GM19238 (cell line): ENCODE results near the gene CTNND2.
"Not testable (repeated sequence)": the region's sequence is repeated elsewhere in the genome, so short reads cannot be mapped to it uniquely, and the experiment has no call there.

Source experiments
- DNase-seq: peaks from one replicate; pipeline ENCODE4 v3.0.0; 2011; ENCODE audit warnings: low spot score; ENCODE audit not compliant: insufficient read length

The CTNND2 gene

DNA sequence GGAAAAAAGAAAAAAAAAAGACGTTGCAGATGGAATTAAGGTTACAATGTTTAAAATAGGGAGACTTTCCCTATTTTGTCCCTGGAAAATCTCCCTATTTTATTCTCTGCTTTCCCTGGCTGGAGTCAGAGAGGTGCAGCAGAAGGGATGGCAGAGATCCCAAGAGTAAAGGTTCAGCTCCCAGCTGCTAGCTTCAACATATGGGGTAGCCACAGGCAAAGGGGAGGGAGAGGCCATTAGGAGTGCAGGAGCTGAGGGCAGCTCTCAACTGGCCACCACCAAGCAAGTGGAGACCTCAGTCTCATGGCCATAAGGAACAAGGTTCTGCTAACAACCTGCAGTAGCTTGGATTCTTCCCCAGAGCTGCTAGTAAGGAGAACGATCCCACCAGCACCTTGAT lies 776.2 kb downstream of the CTNND2 start:
- DNase-seq = no peak

DNA sequence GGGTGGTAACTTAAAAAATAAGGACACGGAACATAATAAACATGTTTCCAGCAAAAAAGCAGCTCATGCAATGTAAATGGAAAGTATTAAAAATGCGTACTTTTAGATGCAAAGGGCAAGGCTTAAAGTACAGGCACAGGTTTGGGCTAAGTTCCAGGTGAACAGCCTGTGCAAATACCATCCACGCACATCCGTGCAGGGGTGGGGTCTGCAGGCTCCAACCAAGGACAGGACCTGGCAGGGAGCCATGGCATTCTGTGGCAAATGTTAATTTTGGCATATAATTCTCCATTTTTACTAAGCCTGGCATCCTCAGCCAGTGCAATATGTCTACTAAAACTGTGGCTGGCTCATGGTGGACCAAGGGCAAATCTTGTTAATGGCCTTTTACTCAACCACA lies 777.4 kb downstream of the CTNND2 start:
- no peak for DNase-seq

DNA sequence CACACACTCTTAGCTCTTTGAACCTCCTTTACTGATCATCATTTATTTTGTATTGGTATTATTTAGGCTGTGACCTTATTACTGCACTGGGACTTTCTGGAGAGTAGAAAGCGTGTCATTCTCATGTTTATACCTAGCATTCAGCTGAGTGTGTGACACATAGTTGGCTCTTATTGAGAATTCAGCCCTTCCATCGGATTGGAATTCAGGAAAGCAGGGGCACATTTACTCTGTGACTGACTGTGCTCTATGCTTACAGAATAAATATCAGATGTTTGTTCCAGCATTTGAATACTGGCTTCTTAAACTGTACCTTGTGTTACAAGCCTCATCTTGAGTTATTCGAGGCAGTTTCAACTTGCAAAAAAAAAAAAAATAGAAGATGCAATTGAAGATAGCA lies 782.4 kb downstream of the CTNND2 start:
- no peak for DNase-seq

DNA sequence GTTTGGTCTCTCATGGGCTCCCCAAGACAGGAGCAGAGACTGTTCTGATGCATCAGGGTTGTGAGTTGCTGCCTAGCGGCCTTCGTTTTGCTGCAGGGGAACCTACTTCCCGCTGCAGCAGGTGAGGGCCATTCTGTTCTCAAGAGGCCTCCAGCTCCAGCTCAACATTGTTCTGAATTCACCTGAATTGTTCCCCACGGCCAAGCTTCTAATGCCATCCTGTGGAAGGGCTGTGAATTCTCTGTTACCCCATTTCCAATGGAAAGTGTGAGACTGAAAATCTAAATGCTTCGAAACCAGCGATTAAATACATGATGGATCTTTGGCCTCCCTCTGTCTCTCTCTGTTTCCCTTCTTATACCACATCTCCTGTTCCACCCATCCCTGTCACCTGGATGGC lies 794.1 kb downstream of the CTNND2 start:
- DNase-seq = no peak

DNA sequence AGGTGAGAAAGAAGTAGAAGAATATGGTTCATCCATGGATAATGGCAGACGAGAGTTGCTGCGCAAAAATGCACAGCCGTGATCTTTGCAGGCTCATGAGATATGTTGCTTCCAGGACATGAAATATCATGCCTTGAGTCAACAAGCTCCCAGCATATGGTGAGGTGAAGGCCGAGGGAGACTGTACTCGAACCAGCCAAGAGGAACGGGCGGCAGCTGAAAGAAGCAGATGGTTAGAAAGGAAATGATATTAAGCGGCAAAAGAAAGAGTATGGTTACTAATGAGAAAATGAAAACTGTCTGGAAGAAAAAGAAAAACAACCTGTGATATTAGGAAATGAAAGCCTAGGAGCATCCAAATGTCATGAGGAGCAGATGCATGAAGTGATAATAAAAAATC lies 798.5 kb downstream of the CTNND2 start:
- no peak for DNase-seq

DNA sequence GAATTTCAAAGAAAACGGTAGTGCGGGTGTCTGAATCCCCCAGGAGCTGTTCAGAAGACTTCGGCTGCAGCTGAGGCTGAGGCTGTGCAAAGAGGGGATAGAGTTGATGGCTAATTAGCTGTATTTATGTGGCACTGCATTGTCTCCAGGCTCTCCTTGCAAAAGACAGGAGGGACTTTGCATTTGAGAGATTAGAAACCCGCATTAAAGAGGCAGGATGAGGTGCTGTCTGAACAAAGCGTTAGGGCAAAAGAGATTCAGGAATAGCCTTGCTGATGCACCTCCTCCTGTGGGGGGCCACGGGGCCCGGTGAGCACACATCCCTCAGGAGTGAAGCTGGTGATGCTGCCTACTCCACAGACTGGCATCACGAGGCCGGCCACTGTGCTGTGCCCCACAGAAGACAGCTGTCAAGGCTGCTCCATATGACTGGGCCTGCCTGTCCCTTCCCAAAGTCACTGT lies 799.6 kb downstream of the CTNND2 start:
- no peak for DNase-seq

DNA sequence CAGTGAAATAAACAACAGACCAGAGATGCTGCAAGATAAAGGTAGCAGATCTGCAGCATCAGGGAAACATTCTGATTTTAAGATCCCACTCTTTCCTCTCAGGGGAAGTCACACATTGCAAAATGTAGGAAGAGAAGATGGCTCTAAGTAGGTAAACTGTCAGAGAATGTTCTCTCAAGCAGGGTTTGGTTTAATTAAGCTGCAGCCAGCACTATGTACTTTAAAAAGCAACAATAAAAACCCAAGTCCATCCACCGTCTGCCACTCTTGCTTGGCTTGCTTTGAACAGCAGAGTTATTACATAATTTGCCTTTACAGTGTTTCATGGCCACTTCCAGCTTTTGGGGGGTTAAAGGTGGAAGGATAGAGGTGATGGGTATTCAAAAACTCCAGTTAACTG lies 800.0 kb downstream of the CTNND2 start:
- DNase-seq = no peak

DNA sequence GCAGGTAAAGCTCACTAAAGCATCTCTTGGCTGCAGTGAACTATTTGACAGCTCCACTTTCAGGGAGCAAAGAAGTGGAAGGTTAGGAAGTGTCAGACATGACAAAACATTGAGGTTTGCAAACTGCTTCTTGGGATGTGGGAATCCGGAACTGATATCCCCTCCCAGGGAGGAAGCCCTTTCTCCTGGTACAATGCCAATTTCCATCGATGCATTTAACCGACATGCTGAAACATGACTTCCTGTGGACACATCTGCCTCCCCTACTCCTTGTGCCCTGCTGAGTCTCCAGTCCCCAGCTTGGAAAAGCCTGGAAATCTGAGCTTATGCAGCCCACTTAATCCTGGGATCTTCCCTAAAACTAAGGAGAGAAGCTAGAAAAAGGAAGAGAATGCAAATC lies 820.1 kb downstream of the CTNND2 start:
- DNase-seq = no peak

DNA sequence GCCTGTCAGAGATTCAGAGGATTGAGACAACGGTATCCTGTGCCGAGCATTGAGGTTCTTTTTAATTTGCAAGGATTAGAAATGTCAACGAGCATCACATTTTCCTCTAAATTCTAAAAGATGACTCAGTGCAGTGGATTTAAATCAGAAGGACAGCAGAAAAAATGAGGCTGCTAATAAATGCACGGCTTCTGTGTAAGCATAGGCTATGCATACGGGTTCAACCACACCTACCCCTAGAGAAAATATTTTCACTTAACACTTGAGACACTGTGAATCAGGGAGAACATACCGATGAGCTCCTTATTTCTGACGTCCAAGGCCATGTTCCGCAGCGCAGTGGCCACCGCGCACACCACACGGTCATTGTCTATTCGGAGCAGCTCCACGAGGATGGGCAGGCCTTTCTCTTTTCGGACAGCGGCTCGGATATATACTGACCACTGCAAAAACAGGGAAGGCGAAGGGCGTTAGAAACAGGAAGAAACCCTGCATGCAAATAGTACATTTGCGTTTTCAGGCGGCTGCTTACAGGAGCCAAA lies 821.8 kb downstream of the CTNND2 start:
- DNase-seq = no peak

DNA sequence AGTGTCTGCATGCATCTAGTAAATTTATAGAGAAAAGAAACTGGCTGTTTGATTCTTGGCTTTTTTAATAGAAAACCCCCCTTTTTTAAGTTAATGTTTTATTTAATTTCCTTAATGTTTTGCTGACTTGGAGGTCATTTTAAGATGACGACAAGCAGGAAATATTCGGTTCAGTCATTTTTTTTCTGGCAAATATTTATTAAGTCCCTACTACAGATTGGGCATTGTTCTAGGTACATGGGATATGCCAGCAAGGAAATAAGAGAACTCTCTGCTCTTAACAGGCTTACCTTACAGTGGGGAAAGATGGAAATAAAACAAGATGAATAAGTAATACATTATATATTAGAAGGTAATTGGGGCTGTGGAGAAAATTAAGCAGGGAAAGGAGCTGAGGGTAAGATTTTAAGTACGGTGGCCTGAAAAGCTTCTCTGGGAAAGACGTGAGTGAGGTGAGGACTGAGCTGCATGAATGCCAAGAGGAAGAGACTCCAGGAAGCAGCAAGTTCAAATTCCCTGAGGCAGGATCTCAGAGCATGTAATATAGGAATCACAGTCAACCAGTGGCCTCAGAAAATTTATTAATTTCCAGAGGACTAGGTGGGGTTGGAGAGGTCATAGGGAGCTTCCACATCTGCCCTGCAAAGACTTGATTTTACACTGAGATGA lies 827.2 kb downstream of the CTNND2 start:
- DNase-seq = no peak

DNA sequence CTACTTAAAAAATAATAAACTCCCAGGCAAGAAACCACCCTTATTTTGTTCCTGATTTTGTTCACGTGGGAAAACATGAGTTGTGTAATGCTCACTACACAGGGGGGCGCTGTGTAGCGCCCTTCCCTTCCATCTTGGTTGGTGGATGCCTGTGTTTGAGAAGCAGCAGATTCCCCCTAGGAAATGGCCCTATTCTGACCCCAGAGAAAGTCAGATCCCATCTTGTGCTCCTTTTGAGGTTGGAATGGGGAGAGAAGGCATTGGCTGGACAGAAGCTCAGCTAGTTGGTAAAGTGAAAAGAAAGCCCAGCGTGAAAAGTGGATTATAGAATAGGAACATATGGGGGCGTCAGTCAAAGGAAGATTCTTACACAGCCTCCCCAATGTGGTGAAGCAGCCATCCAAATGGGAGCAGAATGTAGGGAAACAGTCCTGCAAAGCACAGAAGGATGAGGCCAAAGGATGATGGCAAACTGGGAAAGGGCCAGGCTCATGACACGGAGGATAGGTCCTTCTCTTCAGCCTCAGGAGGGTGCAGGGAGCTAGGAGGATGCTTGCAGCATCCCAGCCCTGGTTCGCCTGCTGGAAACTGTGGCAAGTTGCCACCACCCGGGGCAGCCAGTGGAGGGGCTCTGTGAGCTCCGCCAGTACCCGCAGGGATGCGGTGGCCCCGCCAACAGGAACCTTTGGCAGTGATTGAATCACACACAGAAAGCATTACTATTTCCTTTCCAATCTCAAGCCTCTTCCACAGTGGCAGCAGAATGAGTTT lies 829.0 kb downstream of the CTNND2 start:
- DNase-seq = no peak

DNA sequence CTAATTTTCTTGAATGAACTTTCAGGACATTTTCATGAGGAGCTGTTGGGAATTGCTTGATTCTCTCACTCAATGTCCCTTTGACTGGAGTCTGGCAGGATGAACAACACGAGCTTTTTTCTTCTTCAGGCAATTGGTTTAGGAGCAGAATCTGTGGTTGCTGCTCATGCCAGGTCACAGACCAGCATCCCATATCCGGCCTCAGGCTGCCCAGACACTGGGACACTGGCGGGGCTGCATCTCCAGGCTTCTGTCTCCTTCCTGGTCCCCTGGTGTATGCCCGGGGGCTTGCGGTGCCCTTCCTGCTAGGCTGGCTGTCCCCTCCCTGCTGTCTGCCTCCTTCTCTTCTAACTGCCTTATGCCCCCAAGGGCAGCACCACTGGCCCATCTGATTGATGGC lies 831.7 kb downstream of the CTNND2 start:
- no peak for DNase-seq

DNA sequence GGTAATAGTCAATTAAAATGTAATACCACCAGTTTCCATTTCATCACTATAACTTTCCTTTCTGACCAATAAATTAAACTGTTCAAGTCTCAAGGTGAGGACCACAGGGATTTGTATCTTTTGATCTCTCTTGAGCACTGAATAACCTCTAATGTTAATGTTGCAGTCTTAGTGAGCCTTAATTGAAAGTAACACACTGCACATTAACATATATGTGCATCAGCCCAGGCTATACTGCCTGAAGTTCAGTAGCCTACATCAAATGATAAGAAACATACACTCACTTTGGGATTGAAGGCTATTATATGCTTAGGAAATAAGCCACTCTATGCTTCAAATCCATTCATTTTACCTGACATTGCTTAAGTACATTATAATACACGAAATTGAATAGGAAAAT lies 832.2 kb downstream of the CTNND2 start:
- no peak for DNase-seq

DNA sequence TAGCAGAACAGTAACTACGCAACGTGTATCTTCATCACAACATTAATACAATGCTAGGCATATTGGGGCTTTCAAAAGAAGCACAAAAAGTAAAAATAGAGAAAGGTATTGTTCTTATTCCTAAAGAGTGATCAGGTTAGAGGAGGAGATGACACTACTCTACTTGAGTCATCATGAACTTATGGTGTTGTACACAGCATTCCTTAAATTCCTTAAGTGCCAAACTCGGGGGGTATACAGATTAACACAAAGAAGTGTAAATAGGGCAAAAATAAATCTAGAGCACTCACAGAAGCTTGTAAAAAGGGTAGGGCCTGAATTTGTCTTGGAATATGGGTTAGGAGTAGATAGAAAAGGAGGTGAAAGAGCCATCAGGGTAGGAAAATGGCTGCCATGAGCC lies 835.2 kb downstream of the CTNND2 start:
- no peak for DNase-seq

DNA sequence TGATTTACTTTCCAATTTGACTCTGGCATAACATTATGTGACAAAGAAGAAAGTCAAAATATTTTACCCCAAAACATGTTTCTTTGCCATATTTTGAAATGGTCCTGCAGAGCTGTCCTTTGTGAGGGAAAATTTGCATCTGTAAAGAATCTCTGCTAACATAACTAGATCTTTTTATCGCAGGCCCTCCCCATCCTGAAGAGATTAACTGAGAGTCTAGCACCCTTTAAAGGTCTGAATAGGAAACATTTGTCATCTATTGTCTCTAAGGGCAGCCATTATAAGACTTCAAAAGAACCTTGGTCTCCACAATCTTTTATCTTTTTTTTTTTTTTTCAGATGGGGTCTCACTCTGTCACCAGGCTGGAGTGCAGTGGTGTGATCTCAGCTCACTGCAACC lies 838.5 kb downstream of the CTNND2 start:
- DNase-seq = not testable (repeated sequence)

DNA sequence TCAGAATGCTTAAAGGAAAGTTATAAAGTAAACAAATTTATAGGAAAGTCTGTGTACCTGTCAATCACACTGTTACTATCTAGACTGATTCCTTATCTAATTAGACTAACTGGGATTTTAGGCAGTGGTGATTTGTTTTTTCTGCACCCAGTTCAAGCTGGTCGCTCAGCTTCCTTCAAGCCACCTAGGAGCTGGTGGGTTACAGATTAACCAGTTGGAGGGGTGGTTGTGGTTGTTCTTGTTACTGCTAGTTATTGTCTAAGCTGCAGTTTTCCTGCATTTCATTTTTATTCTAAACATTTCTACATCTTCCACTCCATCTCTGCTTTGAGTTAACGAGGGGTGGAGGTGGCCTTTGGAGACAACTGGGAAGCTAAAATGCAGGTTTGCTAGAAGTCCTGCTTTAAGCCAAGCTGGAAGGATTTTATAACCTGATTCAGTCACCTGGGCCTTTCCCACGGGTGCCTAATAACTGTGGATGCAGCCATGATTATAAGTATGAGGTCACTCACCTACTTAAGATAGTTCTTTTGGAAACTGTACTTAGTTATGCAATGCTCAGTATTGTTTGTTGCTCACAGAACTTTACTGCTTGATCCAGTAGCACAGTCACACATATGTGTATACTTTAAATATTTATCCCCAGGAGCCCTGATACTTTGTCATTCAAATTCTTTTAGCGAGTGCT lies 839.3 kb downstream of the CTNND2 start:
- DNase-seq = no peak

DNA sequence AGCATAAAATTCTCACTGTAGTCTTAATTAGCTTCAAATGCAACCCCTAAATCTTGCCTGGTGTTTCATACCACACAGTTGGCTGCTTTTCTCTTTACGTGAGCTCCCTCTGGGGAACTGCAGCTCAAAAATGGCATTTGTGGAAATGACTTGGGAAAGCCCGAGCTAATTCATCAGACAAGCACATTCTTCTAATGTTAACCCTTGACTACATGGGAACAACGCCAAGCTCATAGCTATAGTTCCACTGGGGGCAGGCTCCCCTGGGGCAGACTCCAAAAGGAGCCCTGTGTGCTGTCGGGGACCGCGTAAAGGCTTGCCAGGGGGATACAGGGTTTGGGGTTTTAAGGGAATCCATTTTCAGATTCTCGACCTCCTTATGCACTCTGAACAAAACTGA lies 841.8 kb downstream of the CTNND2 start:
- no peak for DNase-seq

DNA sequence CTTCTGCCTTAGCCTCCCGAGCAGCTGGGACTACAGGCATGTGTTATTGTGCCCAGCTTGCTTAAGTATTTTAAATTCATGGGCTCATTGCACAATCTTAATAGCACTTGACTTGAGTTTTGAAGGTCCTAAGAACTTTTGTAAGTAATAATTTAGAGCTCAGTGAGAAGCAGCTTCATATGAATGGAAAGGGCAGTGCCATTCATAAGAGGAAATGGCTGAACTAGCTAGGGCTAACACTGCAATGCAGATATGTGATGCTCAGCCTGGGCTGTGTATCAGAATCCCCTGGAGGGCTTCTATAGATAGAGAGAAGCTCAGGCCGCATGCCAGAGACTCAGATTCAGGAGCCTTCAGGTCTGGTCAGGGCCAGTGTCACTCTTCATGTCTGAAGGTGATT lies 847.7 kb downstream of the CTNND2 start:
- DNase-seq = no peak

DNA sequence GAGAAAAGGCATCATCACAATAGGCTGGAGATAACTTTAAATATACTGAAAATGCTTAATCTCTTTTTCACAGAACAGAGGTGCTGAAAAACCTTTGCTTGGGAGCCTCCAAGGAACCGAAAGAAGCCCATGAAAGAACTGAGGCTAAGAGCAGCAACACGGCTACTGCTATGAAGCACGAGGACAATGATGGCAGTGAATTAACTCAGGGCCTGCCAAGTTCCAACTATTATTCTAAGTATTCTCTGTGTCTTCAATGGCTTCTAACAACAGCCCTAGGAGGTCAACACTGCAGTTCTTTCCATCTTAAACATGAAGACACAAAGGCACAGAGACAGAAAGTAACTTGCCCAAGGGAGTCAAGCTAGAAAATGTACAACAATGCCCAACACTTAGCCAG lies 850.2 kb downstream of the CTNND2 start:
- DNase-seq = no peak

DNA sequence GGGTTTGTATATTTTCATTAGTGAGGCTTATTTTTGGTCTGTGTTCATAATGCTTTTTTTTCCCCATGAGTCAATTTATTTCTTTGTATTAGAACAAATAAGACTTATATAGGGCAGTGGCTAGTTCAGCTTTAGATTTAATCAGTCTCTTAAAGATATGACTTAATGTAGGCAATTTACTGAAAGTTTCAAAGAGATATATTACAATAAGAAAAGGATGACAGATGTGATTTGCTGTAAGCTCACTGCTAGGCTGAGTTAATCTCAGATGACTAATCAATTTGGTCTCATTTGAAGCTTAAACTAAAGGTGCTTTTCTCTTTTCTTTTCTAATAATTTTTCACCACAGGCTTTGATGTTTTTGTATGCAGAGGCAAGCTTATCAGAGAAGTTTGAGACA lies 851.4 kb downstream of the CTNND2 start:
- DNase-seq = no peak

DNA sequence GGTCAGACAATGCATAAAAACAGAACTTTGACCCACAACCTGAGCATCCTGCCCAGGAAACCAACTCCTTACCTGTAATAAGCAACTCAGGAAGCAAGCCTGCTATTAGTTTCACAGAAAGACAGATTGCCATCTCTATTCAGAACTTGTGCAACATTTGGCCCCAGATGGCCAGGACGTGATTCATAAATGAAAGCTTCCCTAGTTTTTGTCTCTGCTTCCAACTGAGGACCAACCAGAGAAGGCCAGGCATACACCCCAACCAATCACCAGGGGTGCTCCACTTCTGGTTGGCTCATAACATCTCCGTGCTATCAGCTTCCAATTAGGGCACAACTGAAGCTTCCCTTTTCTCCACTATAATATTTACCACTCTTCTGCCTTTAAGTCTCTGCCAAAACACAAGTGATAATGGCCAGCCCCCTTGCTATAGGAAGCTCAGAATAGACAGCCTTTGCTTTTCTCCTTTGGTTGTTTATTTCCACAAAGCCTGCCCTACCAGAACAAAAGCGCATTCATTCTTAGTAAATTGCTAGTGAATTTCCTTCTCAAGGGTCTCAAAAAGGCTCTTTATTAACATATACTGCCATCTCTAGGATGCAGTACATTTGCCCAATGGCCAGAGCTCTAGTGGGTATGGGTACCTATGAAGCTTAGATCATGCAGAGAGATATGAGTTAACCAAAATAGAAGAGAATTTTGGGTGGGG lies 853.5 kb downstream of the CTNND2 start:
- DNase-seq = no peak

DNA sequence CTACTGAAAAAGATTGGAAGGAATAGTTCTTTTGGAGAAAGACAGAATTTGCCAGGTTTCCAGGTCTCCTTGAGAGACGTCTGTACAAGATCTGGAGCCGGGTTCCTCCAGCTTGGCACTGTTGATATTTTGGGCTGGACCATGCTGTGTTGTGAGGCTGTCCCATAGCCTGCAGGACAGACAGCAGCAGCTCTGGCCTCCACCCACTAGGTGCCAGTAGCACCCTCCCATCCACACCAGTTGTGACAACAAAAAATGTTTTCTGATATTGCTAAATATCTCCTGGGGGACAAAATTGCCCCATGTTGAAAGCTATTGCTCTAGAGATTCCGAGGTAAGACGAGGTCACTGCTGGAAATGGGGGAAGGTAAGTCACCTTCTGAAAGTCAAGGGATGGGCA lies 855.5 kb downstream of the CTNND2 start:
- no peak for DNase-seq
